Measurements from ENCODE around the gene ATP5F1E. TPM values are rescaled to one million over a fixed set of nuclear protein-coding genes. Genes with fewer than 3 reads are reported as not detected.
"Not testable (repeated sequence)": the region's sequence is repeated elsewhere in the genome, so short reads cannot be mapped to it uniquely, and the experiment has no call there.

ATP5F1E gene
- total RNA-seq, 1 donor from 2014 or later, result 28.7 TPM

DNA sequence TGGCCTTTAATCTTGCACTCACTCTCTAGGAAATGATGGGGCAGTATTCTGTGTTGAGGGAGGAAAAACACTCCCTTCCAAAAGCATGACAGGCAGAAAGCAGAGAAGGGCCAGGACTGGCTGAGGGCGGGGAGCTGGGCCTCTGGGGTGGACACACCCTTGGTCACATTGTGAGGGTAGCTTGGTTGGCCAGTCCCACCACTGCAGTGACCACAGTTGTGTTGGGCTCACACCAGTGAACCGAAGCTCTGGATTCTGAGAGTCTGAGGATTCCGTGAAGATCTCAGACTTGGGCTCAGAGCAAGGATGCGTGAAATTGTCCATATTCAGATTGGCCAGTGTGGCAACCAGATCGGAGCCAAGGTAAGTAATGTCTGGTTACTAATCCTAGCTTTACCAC lies 12.9 kb downstream of the ATP5F1E start, which contains the start of gene TUBB1:
TSS of gene TUBB1 (plus strand) at position 213 of the 400 bp plus-strand sequence. CDS start at position 307, 94 bp downstream.
- DNase-seq, result no peak

DNA sequence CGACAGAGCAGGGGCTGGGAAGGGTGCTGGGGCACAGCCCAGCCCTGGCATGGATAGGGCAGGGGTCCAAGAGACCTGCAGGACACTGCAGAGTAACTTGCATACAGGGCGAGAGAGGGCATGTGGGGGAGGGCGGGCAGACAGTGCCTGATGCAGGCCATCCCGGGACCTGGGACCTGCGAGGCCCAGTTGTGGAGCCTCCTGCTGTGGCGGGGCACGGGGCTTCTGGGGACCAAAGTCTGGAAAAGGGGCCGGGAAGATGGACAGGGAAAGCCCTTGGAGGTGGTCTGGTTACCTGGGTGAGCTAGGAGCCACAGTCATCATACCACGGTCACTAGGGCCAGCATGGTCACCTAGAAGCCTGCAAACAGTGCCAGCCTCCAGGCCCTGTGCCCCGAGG lies 13.3 kb downstream of the ATP5F1E start:
- DNase-seq, result no peak

DNA sequence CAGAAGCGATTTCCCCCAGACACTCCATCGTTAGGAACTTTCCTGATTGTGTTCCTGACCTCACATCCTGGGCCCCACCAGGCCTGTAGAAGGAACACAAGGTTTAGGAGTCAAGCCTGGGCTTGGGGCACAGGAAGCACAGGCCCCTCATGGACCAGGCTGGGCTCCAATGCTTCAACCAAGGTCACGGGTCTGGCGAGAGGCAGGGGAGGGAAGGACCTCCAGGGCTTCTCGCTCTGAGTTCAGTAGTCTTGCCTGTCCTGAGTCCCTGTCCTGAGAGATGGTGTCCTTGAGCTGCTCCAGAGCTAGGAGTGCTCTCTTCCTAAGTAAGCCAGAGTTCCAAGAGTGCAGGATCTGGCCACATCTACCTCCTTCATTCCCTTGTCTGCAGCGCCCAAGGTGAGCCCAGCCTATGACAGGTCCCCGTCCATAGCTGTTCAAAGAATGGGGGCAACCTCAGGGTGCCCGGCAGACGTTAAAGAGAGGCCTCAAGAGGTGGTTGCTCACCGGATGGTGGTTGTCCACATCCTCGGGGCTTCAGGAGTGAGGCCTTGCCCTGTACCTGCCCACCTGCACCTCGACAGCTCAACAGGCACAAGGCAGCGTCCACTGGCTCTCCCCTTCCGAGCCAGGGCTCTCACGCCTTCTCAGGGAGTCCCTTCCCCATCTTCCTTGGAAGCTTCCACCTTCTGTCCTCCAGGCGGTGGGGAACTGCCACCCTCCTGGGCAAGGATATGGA lies 14.5 kb downstream of the ATP5F1E start:
- no peak for DNase-seq

DNA sequence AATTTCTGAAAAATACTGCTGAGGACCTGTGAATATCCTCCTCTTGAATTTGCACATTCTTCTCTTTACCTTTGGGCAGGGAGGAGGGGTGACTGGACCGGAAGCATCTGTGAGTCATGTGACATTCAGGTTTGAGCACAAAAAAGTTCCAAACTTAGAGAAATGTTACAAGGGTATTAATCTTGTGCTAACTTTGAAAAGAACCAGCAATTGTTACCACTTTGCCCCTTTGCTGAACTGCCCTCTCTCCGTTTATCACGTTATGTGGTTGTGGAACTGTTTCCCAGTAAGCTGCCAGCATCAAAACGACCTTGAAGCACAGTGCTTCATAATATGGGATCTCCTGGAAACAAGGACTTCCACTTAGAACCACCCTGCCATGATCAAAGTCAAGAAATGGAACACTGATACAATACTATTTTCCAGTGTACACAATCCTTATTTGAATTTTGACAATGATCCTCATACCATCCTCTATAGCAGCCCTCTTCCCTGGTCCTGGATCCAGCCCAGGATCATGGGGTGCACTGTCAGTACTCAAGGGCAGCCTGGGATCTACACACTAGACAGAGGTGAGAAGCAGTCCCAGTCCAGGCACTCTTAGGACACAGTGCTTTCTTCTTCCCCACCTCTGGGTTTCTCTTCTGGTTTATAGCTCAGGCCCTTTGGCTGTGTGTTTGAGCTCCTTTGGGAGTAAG lies 15.2 kb downstream of the ATP5F1E start:
- no peak for DNase-seq

DNA sequence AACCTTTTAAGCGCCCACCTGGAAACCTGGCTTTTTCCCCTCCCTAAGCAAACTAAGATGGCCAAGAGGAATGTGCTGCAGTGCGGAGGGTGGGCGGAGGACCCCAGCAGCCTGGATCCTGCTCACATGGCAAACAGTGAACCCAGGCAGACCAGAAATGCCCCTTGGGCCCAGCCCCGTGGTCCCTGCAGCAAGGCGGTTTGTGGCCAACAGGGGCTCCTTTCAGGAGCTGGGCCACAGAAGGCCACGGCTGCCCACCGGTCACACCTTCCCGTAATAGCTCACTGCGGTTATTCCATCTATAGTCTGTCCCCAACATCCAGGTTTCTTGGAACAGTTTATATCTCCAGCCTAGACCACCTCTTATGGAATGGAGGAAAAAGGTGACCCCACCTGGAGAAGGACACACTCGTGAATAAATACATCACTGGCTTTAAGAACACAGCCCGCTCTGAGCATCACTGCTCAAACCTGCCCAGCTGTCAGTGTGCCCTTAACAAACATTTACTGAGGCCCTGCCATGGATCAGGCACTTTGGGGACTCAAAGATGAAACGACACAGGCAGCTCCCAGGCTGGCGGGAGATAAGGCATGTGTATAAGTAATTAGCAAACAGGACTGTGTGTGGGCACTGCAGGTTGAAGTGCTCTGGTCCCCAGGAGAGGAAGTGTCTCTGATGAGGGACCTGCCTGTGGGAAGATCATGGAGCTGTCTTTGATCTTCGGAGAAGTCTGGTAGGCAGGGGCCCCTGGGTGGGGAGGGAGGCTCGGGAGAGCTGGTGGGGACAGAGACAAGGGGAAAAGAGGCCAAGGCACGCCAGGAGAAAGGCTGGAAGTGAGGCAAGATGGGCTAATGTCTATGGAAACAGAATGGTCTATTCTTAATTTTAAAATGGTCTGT lies 16.1 kb downstream of the ATP5F1E start:
- DNase-seq, result no peak

- DNase-seq, result no peak
Measured at GRCh38 chr20:59015411-59015810, 16.7 kb downstream of the ATP5F1E start.

DNA sequence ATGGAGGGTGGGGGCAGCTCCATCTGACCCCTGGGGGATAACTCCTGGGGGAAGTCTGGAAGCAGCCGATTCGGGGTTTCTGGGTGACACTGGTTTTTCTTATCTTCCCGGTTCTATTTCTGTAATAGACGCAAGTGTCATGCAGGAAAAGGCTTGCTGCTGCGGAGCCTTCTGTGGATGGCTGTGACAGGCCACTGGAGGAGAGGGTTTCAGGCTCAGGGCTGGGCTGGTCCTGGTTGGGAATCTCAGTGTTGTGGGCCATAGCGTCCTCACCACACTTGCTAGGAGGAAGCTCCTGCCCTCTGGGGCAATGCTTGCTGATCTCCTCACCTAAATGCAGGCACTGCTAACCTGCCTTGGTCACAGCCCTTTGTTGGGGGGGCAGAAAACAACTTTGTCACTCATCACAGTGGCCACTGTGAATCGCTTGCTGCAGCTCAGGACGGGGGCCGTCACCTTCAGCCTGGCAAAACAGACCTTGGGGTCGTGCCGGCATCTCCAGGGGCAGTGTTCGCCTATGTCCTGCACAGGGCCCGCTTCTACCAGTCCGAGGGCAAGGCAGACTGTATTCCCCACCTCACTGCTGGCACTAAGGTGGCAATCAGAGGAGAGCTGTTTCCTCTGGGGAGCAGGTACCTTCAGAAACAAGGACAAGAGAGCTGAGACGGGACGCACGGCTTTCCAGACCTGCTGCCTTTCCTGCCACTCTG lies 17.3 kb downstream of the ATP5F1E start:
- DNase-seq, result no peak

- DNase-seq, result no peak
Measured at GRCh38 chr20:59013959-59014608, 18.1 kb downstream of the ATP5F1E start.

- DNase-seq, result no peak
Measured at GRCh38 chr20:59013031-59013951, 18.8 kb downstream of the ATP5F1E start.

GRCh38 chr20:59011874-59012157 lies 20.3 kb downstream of the ATP5F1E start:
- DNase-seq, result not testable (repeated sequence)

DNA sequence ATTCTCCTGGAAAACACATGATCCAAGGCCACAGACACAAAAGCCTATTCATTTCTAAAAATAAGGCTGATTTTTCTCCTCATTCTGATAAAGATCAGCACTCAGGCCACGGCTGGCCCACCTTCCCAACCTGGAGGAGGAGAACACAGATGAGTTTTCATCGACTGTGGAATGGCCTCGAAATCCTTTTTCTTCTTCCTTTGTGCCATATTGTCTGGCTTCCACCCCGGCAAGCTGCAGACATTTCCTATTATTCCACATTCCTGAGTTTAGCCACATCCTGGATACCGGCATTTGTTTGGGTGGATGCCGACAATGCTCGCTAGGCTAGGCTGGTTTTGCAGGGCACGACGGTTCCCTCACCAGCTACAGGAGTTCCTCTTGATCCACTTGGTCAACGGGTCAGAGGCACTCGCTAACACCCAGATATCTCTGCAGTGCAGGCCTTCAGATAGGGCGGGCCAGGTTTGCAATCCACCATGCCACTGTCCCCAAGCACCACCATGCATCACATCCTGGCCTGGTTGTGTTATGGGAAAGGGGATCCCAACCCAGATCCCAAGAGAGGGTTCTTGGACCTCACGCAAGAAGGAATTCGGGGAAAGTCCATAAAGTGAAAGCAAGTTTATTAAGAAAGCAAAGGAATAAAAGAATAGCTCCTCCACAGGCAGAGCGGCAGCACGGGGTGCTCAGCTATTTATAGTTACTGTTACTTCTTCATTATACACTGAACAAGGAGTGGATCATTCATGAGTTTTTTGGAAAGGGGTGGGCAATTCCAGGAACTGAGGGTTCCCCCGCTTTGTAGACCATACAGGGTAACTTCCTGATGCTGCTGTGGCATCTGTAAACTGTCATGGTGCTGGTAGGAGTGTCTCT lies 20.9 kb downstream of the ATP5F1E start:
- no peak for DNase-seq

DNA sequence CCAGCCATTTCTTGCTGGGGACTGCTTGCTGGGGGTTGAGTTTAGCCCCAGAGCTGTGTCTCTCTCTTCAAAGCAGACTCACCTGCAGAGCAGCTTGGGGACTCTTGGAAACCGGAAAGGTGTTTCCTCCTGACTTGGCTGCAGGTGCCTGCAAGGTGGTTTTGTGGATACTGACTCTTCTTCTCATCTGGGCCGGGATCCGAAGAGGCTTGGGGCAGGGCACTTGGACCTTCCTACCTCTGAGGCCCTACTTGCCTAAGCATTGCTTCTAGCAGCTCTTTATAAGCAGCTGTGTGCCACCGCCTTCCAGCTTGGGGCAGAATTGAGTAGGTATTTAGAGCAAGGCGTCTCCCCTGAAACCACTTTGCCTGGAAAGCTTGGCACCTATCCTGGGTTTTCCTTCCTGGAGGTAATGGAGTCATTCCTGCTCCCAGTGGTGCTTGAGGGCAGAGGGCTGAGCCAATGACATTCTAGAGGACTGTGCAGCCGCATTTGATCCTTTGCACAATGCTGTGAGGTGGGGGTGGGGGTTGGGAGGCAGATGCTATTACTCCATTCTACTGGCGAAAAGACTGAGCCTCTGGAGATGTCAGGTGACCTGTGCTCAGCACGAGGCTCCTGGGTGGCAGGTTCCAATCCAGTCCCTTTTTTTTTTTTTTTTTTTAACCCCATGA lies 21.7 kb downstream of the ATP5F1E start:
- no peak for DNase-seq

DNA sequence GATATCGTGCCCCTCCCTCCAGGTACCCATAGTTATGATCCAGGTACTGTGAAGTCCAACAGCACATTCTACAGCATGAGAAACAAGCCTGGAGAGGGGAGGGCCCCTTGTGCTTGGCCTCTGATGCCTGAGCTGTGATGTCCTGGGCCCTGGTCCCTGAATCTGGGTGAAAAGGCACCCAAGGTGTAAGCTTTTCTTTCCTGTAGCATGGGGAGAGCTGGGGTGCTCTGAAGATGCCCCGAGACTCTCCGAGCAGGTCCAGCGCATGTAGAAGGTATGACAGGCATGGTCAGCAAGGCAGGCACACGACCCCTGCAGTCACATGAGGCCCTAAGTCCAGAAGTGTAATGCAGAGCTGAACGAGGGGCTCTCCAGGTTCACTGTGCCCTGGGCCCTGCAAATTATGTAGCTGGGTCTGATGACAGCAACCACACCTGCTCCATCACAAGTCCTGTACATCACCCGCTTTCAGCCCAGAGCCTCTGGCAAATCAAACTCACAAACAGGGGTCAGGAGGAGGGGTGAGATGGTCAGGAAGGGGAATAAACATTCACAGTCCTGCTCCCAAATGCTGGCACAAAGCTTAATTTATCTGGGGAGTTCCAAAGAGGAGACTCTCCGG lies 23.3 kb downstream of the ATP5F1E start:
- DNase-seq, result no peak

DNA sequence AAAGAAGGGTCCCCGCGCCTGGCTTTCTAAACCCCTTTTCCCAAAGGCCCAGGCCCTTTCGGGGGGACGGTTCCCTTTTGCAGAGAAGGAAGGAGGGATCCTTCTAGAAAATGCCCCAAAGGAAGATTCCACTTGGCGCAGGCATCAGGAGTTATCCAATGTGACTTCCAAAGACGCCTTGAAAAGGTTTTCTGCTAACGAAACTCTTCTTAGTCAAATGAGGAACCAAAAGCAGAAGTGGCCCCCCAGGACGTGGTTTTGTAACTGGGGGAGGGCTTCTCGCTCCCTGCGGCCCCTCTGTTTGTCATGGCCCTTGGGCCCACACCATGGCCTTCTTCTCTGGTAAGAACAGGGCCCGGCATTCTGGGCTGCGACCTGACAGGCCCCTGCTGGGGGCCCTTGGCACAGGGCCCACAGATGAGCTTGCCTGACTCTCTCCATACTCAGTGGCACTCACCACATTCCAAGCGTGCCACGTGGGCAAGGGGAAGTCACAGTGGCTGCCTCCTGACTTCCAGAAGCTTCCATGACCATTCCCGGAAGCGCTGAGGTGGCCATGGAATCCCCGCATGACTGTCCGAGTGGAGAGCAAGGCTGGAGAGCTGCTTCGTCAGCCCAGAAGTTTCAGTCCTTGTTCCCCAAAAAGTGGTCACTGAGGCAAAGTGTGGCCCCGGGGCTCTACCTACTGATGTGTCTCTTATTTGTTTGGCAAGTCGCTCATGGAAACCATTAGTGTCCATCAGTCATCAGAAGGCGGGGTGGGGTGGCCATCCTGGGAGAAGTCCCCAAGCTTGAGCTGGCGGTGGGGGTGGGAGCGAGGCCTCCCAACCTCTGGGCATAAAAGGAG lies 24.2 kb downstream of the ATP5F1E start:
- no peak for DNase-seq

DNA sequence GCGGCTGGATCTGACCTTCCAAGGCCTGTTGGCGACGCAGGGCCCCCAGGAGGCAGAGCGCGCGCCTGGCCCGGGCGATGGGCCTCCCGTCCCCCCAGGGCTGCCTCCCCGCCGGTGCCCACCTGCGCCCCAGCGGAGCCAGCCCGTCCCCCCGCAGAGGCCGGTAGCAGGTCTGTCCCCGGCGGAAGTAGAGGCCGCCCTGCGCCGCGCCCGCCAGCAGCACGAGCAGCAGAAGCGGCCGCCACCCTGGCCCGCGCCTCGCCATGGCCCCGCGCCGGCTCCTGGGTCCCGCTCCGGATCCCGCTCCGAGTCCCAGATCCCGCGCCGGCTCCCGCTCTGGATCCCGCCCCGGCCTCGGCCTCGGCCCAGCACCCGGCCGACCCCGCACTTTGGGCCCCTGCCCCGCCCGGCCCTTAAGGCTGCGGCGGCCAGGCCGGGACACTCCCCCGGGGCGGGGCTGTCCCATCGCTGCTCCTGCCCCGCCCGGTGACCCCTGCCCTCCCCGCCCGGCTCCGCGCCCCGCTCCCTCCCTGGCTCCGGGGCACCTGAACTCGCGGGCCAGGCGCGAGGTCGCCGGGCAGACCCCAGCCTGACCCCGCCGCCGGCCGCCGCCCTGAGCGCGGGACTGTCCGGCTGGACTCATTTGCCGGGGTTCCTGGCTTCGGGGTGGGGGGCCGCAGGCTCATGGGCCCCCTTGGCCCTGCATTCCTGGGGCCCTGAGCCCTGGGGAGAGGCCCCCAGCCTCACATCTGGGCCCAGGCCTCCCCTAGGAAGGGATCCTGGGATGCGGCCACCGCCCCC lies 25.1 kb downstream of the ATP5F1E start, which contains the start of gene CTSZ:
TSS of gene CTSZ (minus strand) at position 391 of the 801 bp plus-strand sequence. CDS start at position 265, 126 bp downstream.
- DNase-seq, result no peak

DNA sequence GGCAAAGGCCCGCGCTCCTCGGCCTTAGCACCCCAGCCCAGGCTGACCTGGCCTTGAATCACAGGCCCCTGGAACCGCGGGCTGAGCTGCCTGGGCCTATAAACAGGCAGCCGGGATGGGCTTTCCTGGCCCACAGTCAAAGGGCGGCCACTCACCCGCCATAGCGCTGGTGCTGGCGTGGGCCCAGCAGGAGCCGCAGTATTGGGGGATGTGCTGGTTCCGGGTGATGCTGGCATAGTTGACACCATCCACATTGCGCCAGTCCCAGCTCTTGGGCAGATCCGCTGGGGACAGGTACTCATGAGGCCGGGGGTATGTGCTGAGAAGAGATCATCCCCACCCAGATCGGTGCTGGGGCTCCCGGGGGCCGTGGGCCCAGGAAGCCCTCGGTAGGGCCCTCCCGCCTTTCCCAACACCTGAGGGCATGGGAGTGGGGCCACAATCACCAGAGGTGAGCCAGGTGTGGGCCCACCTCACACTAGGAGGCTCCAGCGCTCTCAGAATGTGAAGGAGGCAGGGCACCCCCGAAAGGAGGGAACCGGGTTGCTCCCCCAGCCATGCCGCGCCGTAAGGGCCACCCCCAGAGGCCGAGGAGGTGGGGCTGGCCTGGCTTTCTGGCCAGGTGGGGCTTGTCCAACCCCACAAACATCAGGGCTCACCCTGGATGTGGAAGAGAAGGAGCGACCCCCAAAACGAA lies 25.8 kb downstream of the ATP5F1E start:
- DNase-seq, result no peak
